B cell (primary cell): ENCODE measurements around the gene DEGS1. TPM values are rescaled to one million over a fixed set of nuclear protein-coding genes. Genes with fewer than 3 reads are reported as not detected.

Source experiments
- ATAC-seq: fragments of 200-7000 bp; cut with Tn5 transposase; one replicate; pipeline ENCODE4 v1.10.0; 2021; ENCODE audit warnings: low read depth, mild to moderate bottlenecking, moderate number of reproducible peaks, moderate library complexity
- CTCF ChIA-PET: fragments of 350-600 bp; sonication (Branson Sonifier 250); formaldehyde crosslinking; loops from one replicate; lab custom pipeline; 2021; ENCODE audit warnings: antibody characterized with exemption, inconsistent platforms; lab: Charles Lee
- POLR2A ChIA-PET: fragments of 350-600 bp; sonication (Branson Sonifier 250); formaldehyde crosslinking; loops from one replicate; lab custom pipeline; 2021; ENCODE audit warnings: antibody characterized with exemption; lab: Charles Lee
- DNase-seq: peaks from one replicate; pipeline ENCODE4 v3.0.0; 2013
- H2AFZ ChIP-seq: 2 replicates; pipeline ENCODE4 v1.6.1; 2012; ENCODE audit warnings: mild to moderate bottlenecking, low read depth, low read length; ENCODE audit not compliant: insufficient read depth, poor library complexity, severe bottlenecking
- H3K27ac ChIP-seq, 2 donors: 1 replicate in 1 of 2; 2 replicates in 1 of 2; pipeline ENCODE4 v1.5.1; 2012 to 2013; ENCODE audit warnings: low read length in 2 of 2, mild to moderate bottlenecking in 2 of 2, moderate library complexity in 1 of 2
- H3K27me3 ChIP-seq, 4 experiments: fragments of 200-600 bp in 1 of 4; sonication (generic) in 1 of 4; replicated peaks in 1 of 4; 1 replicate in 2 of 4; 2 replicates in 2 of 4; pipeline versions ENCODE4 v1.6.1 to v1.7.0; 2013 to 2016; ENCODE audit warnings: low read length in 3 of 4, mild to moderate bottlenecking in 2 of 4, mixed read lengths in 1 of 4, moderate library complexity in 1 of 4; ENCODE audit not compliant: insufficient read depth in 4 of 4, control insufficient read depth in 3 of 4; ENCODE audit errors: control extremely low read depth in 1 of 4
- H3K36me3 ChIP-seq, 2 experiments: replicated peaks in 1 of 2; 1 replicate in 1 of 2; 2 replicates in 1 of 2; pipeline versions ENCODE4 v1.6.1 to v1.7.1; 2013; ENCODE audit warnings: low read length in 1 of 2; ENCODE audit not compliant: insufficient read depth in 2 of 2, control insufficient read depth in 1 of 2; ENCODE audit errors: control extremely low read depth in 1 of 2, extremely low read depth in 1 of 2
- H3K4me1 ChIP-seq, 2 donors: fragments of 200-600 bp in 1 of 2; sonication (generic) in 1 of 2; 1 replicate in 1 of 2; 2 replicates in 1 of 2; pipeline versions ENCODE4 v1.5.1 to v1.6.1; 2013 to 2017; ENCODE audit warnings: low read length in 2 of 2; ENCODE audit not compliant: control insufficient read depth in 2 of 2, insufficient read depth in 2 of 2
- H3K4me2 ChIP-seq: replicated peaks from 2 replicates; pipeline ENCODE3; 2012; ENCODE audit warnings: mild to moderate bottlenecking, low read depth, low read length; ENCODE audit not compliant: poor library complexity, severe bottlenecking
- H3K4me3 ChIP-seq, 5 experiments: fragments of 200-600 bp in 1 of 5; sonication (generic) in 1 of 5; 1 replicate in 3 of 5; 2 replicates in 2 of 5; pipeline versions ENCODE4 v1.5.1 to v1.7.0; 2011 to 2016; ENCODE audit warnings: low read length in 4 of 5, mild to moderate bottlenecking in 4 of 5, low read depth in 2 of 5, control low read depth in 1 of 5, moderate library complexity in 1 of 5; ENCODE audit not compliant: insufficient read depth in 1 of 5; ENCODE audit errors: control extremely low read depth in 1 of 5, extremely low read depth in 1 of 5
- H3K79me2 ChIP-seq: fragments of 200-600 bp; sonication (generic); one replicate; pipeline ENCODE4 v1.6.0; 2016; ENCODE audit warnings: low read length; ENCODE audit not compliant: control insufficient read depth, insufficient read depth
- H3K9ac ChIP-seq: fragments of 200-600 bp; sonication (generic); 2 replicates; pipeline ENCODE4 v1.6.1; 2017; ENCODE audit warnings: mild to moderate bottlenecking, low read length, moderate library complexity
- H3K9me3 ChIP-seq, 3 donors: one replicate each; pipeline versions ENCODE4 v1.6.1 to v1.7.1; 2013; ENCODE audit warnings: low read length in 2 of 3; ENCODE audit not compliant: control insufficient read depth in 2 of 3, insufficient read depth in 1 of 3; ENCODE audit errors: control extremely low read depth in 1 of 3
- H4K20me1 ChIP-seq: 2 replicates; pipeline ENCODE4 v1.6.0; 2012; ENCODE audit warnings: mild to moderate bottlenecking, low read length; ENCODE audit not compliant: insufficient read depth, control insufficient read depth, poor library complexity, severe bottlenecking
- H3K27ac Mint-ChIP-seq: one replicate; pipeline ENCODE4 v1.8.0; 2021; ENCODE audit warnings: mixed read lengths
- H3K27me3 Mint-ChIP-seq: one replicate; pipeline ENCODE4 v1.8.0; 2021; ENCODE audit warnings: mixed read lengths
- H3K4me1 Mint-ChIP-seq: one replicate; pipeline ENCODE4 v1.8.0; 2021; ENCODE audit warnings: mixed read lengths
- H3K4me3 Mint-ChIP-seq: one replicate; pipeline ENCODE4 v1.8.0; 2021; ENCODE audit warnings: mixed read lengths
- H3K9me3 Mint-ChIP-seq: one replicate; pipeline ENCODE4 v1.8.0; 2022; ENCODE audit warnings: mixed read lengths; ENCODE audit not compliant: insufficient read depth
- CTCF ChIP-seq: fragments of 200-600 bp; IDR thresholded peaks from one replicate; pipeline ENCODE4 v1.8.0; 2022; ENCODE audit warnings: antibody characterized with exemption, mild to moderate bottlenecking
- EZH2 ChIP-seq: IDR thresholded peaks from 2 replicates; pipeline ENCODE4 v1.6.1; 2012; ENCODE audit warnings: borderline replicate concordance, low read depth, mild to moderate bottlenecking, moderate library complexity, low read length; ENCODE audit not compliant: insufficient read depth, poor library complexity, severe bottlenecking
- WGBS: methylation state at CpG from one replicate; pipeline ENCODE4 v1.1.5; 2013; ENCODE audit warnings: missing lambda C conversion rate; ENCODE audit not compliant: insufficient coverage; 5-methylcytosine and 5-hydroxymethylcytosine counted together
- intact Hi-C: fragments of 100-400 bp; cut with micrococcal nuclease; formaldehyde crosslinking; loops from one replicate; pipeline ENCODE4 v1.10.0; 2022
- polyA plus RNA-seq: library from polyadenylated mRNA; depleted of rRNA; stranded (reverse); fragments of >200 nt; gene quantifications from 2 replicates; pipeline ENCODE4 v1.2.3, GENCODE V29; 2012
- total RNA-seq, 2 donors: library from RNA; stranded (reverse); fragments of 120-200 nt in 1 of 2; gene quantifications; 1 replicate in 1 of 2; 2 replicates in 1 of 2; pipeline versions ENCODE4 v1.2.3 to v1.2.4, GENCODE V29; 2013 to 2022

Gene DEGS1
- total and polyA plus RNA-seq, 2 donors (not counting 1 experiment from before 2014, with no cell fraction given), result 49.0 to 52.1 TPM

- Mint-ChIP-seq H3K4me3 (no peak overlapping the region), H3K9me3 (no peaks in the 10 kb centered on the region), H3K4me1 (peaks cover 22% of the 10 kb centered on the region), H3K27me3 (no peaks in the 10 kb centered on the region), H3K27ac (no peak overlapping the region)
- H2AFZ ChIP-seq, result no peak overlapping the region
- ChIA-PET CTCF (no interaction called here), POLR2A (no interaction called here)
- intact Hi-C loops, result no loop called here
- DNase-seq, result no peak
- H3K9me3 ChIP-seq, result no peaks in the 10 kb centered on the region
- no peak for ATAC-seq
- no peaks in the 10 kb centered on the region for H4K20me1 ChIP-seq
- no peak overlapping the region for H3K9ac ChIP-seq
- no peak overlapping the region for H3K4me3 ChIP-seq
- H3K27me3 ChIP-seq, result no peaks in the 10 kb centered on the region
- H3K36me3 ChIP-seq, result no peaks in the 10 kb centered on the region
- TF ChIP-seq EZH2, result no peak
- no peak for TF ChIP-seq CTCF
- H3K4me2 ChIP-seq, result no peak overlapping the region
- no peak overlapping the region for H3K27ac ChIP-seq
- peaks cover 2 to 26% of the 10 kb centered on the region in 2 donors for H3K4me1 ChIP-seq
- H3K79me2 ChIP-seq, result no peaks in the 10 kb centered on the region
- WGBS, result no CpG with 5 or more reads among the region's 4 CpGs
Observed at GRCh38 chr1:224211206-224211962, 28.3 kb downstream of the DEGS1 start.

GRCh38 chr1:224212618-224213061 lies 29.6 kb downstream of the DEGS1 start:
- WGBS, result 92% methylated on average over 11 of the region's 13 CpGs
- Histone ChIP-seq H3K27me3 (no peaks in the 10 kb centered on the region), H3K4me2 (no peak overlapping the region), H3K4me3 (no peak overlapping the region), H3K9me3 (no peaks in the 10 kb centered on the region), H4K20me1 (no peaks in the 10 kb centered on the region), H3K36me3 (no peaks in the 10 kb centered on the region), H3K4me1 (peaks cover 0 to 27% of the 10 kb centered on the region in 2 donors), H2AFZ (no peak overlapping the region), H3K79me2 (no peaks in the 10 kb centered on the region), H3K9ac (no peak overlapping the region), H3K27ac (no peak overlapping the region)
- H3K9me3 Mint-ChIP-seq, result no peaks in the 10 kb centered on the region
- no peak overlapping the region for H3K27ac Mint-ChIP-seq
- CTCF ChIA-PET, result no interaction called here
- ATAC-seq, result no peak
- POLR2A ChIA-PET, result no interaction called here
- no peaks in the 10 kb centered on the region for H3K27me3 Mint-ChIP-seq
- H3K4me3 Mint-ChIP-seq, result no peak overlapping the region
- TF ChIP-seq CTCF (no peak), EZH2 (no peak)
- intact Hi-C loops, result no loop called here
- peaks cover 19% of the 10 kb centered on the region for H3K4me1 Mint-ChIP-seq
- DNase-seq, result no peak
